Activated CD4-positive, alpha-beta T cell treated with anti-CD3 and anti-CD28 coated beads, Interleukin-2, amount 50 U/mL, for 48 hours (primary cell): Measurements from ENCODE around the gene F11R.
"Not testable (repeated sequence)": the region's sequence is repeated elsewhere in the genome, so short reads cannot be mapped to it uniquely, and the experiment has no call there.

ENCODE experiments used
- DNase-seq, 2 experiments: peaks; one replicate each; pipeline ENCODE4 v3.0.0-alpha.2; 2020

The F11R gene

DNA sequence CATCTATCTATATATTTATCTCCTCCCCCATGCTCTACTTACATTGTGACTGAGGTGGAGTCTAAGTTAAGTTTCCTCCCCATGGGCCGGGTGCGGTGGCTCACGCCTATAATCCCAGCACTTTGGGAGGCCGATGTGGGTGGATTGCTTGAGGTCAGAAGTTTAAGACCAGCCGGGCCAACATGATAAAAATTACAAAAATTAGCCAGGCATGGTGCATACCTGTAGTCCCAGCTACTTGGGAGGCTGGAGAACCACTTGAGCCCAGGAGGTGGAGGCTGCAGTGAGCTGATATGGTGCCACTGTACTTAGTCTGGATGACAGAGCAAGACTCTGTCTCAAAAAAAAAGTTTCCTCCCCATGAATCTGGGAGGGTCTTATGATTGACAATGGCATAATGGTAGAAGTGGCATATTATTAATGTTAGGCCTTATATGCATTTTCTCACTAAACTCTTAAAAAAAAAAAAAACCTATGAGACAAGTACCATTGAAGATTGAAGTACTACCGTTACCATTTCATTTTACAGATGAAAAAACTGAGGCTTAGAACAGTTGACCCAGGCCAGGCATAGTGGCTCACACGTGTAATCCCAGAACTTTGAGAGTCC, 11.2 kb downstream of the F11R start:
- no peak for DNase-seq

- no peak for DNase-seq
These were observed 12.0 kb downstream of the F11R start for GRCh38 chr1:161008869-161009510.

- no peak for DNase-seq
These were observed 13.6 kb downstream of the F11R start for GRCh38 chr1:161007369-161007768.

- DNase-seq = no peak
These were observed 14.4 kb downstream of the F11R start for GRCh38 chr1:161006563-161006962.

DNA sequence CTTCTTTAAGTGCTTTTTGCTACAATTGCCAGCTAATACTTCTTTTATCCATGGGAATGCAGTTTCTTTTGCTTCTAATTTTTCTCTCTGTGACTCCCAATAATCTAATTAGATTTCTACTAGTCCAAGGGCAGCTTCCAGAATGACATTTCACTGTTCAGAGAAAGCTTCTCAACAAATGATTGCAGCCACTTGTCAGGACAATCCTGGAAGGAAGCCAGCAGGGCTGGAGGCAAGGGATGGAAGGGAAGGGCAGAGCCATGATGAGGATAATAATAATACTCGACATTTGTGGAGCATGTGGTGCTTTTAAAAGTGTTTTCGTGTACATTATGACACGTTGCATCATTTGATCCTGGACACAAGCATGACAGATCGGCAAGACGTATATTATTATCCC, 19.4 kb downstream of the F11R start:
- DNase-seq = no peak

DNA sequence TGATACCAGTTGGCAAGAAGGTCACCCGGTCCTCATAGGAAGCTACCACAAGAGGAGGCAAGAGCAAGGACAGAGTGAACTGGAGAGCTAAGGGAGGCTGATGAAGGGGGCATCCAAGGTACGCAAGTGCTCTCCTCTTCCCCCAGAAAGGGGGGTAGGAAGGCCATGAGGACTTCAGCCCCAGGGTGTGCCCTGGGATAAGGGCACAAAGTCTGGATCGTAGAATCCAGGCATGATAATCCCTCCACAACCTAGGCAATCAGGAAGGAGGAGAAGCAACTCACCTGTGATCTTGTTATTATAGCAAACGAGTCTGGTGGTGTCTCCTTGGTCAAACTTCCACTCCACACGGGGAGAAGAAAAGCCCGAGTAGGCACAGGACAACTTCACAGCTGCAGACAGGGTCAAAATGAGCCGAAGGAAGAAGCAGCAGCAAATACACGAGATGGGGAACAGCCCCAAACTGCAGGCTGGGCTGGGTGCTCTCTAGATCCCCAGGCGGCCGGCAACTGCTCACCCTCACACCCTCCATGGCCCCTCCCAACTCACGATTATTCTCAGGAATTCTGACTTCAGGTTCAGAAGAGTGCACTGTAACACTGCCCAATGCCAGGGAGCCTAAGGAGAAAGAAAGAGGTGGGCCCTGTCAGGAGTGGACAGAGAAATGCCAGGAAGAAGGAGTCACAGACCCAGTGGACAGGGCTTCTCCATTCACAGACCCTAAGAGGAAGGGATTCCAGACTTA, 20.0 kb downstream of the F11R start:
- DNase-seq = no peak

DNA sequence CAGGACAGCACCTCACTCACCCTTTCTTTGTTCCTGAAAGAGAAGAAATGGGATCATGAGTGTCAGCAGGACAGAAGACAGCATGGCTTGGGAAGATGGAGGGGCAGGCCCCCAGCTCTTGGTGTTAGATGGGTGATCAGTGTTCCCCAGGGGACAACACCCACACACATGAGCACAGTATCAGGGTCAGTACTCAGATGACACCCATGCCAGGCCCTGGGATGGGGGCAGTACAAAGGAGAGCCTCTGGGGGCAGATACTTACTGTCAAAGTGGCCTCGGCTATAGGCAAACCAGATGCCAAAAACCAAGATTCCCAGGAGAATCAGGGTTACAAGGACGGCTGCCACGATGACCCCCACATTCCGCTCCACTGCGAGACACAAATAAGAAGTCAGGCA, 21.6 kb downstream of the F11R start:
- DNase-seq = no peak

GRCh38 chr1:160997323-160998038, 23.5 kb downstream of the F11R start:
- peak; percentile 43 to 63 for DNase-seq

DNA sequence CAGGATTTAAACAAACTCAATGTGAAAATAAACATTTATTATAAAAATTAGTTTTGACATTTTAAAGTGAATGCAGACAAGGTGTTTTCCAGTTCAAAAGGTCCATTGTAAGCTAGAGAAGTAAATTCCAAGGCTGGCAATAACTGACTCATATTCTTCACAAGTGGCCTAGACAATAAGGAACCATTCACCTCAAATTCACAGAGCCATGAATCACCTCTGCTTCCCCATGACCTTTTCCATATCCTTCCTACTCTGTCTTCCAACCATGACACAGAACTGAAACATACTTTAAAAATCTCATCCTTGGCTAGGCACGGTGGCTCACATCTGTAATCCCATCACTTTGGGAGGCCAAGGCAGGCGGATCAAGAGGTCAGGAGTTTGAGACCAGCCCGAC, 24.8 kb downstream of the F11R start:
- DNase-seq = no peak

- DNase-seq = no peak
These were observed 27.3 kb downstream of the F11R start for GRCh38 chr1:160993544-160994193.

DNA sequence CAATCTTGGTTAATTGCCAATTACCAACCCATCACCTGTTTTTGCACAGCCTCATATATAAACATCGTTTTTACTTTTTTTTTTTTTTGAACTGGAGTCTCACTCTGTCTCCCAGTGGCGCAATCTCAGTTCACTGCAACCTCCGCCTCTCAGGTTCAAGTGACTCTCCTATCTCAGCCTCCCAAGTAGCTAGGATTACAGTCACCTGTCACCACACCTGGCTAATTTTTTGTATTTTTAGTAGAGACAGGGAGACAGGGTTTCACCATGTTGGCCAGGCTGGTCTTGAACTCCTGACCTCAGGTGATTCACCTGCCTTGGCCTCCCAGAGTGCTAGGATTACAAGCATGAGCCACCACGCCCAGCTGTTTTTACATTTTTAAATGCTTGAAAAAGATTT, 28.9 kb downstream of the F11R start:
- not testable (repeated sequence) for DNase-seq

DNA sequence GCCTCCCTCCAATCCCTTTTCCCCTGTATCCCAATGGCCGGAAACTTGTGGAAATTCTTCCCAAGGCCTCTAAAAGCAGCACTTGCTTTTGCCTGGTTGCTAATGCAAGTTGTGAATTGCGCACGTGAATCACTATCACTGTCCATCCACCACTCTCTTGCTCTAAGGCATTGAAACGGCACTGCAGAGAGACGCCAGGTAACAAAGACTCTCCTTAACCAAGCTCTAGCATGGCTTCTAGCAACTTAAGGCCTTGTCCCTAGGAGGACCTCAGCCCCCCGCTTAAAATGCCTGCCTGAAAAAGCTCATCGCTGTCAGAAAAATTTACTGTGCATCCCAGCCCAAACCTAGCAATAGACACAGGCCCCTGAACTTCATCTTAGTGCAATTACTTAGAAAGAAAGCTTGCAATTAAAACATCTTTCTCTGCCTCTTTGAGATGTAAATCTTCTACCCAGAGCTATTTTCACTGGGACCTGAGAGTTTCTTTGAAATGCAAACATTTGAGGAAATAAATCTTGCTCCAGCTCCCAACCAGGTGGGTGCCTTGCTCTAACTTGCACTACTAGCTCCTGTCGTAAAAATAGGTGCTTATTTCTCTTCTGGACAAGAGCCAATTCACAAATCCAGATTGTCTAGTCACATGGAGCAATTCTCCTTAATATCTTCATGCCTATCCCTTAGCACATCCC, 33.4 kb downstream of the F11R start:
- no peak for DNase-seq

GRCh38 chr1:160985723-160986122, 35.2 kb downstream of the F11R start:
- no peak for DNase-seq

DNA sequence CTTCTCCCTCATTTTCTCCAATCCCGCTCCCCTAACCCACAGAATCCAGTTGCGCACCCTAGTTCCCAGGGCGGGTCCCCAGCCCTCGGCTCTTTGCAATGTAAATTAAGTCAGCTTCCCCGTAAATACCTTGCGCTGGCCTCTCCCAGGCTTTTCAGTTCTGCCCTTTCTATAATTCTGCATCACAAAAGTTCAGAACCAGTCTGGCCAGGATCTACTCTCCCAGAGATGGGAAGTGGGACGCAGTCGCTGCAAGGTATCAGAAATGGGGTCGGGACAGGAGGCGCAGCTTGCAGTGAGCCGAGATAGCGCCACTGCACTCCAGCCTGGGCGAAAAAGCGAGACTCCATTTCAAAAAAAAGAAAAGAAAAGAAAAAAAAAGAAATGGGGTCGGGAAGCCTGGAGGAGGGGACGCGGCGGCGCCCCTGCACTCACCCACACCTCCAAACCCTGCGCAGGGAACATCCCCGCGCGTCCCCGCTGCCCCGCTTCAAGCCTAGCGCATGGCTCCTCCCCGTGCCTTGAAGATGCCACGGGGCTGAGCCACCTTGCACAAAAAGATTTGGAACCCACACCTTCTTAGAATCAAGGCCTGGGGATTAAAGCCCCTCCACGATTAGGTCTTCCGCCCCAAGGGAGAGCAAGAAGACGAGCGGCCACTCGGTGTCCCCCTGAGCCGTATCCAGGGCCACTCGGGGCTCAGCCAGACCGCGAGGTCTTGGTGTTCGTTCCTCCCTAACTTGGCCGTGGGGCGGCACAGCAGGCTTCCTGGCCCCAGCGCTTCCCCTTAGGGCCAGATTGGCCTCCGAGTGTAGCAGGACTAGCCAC, 39.2 kb downstream of the F11R start:
- DNase-seq = peak; percentile 18 to 31

GRCh38 chr1:160979286-160979685, 41.7 kb downstream of the F11R start:
- DNase-seq = no peak

DNA sequence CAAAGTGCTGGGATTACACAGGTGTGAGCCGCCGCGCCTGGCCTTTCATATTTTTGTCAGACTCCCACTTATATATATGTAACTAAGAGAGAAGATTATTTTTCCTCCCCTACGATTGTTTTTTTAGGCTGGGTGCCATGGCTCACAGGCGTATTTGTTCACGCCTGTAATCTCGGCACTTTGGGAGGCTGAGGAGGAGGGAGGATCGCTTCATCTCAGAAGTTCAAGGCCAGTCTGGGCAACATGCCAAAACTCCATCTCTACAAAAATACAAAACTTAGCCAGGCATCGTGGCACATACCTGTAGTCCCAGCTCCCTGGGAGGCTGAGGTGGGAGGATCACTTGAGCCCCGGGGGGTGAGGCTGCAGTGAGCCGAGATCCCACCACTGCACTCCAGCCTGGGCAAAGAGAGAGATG, 42.4 kb downstream of the F11R start:
- no peak for DNase-seq

DNA sequence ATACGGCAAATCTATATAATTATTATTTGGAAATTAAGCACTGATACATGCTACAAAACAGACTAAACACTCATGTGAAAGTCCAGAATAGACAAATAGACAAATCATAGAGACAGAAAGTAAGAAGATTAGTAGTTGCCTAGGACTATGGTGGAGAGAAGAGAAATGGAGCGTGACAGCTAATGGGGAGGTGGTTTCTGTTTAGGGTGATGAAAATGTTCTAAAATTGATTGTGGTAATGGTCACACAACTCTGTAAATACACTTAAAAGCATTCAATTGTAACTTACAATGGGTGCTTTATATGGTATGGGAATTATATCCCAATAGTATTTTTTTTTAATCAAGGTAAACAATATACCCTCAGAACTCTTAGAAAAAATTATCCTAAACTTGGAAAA, 45.9 kb downstream of the F11R start:
- no peak for DNase-seq

- no peak for DNase-seq
These were observed 47.5 kb downstream of the F11R start for GRCh38 chr1:160973491-160973890.

- DNase-seq = no peak
These were observed 48.0 kb downstream of the F11R start for GRCh38 chr1:160972939-160973338.

- DNase-seq = peak; percentile 55 to 66
These were observed 49.3 kb downstream of the F11R start for GRCh38 chr1:160971618-160972056.

DNA sequence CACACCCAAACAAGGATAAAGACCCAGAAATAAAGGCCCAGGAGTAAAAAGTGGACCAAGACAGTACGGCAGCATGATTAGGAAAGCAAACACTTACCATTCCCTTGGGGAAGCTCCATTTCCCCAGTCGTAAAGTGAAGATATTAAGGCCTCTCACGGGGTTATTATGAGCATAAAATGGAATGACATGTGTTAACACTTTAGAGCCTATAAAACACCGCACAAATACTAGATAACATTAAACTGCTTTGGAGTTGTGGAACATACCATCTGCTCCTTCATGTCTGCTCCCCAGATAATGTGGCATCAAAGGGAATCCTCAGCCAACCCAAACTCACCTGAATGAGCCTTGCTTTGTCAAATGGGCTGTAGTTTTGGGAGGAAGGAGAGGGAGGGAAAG, 57.4 kb downstream of the F11R start:
- DNase-seq = no peak
